Activated CD8-positive, alpha-beta memory T cell treated with anti-CD3 and anti-CD28 coated beads, Interleukin-2, amount 50 U/mL, for 48 hours (primary cell): Measurements from ENCODE around the gene PEX6.

Experiments
- DNase-seq: peaks from one replicate; pipeline ENCODE4 v3.0.0-alpha.2; 2020

The PEX6 gene

DNA sequence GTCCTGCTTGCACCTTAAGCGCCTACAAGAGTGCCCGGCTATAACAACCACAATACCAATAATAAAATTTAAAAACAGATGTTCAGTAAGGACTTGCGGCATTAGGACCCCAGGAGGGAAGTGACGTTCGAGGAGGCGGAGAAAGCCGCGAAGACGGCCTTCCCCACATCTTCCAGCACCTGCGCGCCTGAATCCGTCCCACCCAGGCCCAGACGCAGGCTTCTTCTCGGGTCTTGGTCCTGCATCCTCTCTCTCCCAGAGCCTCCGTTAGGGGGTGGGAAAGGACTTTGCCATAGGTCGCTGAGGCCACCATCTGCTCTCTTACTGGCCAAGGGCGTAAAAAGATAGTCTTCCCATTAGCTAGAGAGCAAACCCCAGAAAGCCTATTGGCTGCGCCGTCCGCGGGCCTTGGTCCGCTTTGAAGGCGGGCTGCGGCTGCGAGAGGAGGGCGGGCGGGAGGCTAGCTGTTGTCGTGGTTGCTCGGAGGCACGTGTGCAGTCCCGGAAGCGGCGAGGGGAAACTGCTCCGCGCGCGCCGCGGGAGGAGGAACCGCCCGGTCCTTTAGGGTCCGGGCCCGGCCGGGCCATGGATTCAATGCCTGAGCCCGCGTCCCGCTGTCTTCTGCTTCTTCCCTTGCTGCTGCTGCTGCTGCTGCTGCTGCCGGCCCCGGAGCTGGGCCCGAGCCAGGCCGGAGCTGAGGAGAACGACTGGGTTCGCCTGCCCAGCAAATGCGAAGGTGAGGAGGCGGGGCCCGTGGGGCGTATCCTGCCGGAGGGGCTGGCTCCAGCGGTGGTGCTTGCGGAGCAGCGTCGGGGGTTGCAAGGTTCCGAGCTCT lies 49.8 kb downstream of the PEX6 start, which contains the start of gene CNPY3:
CNPY3 (plus strand) TSS at position 495 of the 835 bp plus-strand sequence; CDS start at position 586, 91 bp downstream.
- peak; percentile 95 for DNase-seq

DNA sequence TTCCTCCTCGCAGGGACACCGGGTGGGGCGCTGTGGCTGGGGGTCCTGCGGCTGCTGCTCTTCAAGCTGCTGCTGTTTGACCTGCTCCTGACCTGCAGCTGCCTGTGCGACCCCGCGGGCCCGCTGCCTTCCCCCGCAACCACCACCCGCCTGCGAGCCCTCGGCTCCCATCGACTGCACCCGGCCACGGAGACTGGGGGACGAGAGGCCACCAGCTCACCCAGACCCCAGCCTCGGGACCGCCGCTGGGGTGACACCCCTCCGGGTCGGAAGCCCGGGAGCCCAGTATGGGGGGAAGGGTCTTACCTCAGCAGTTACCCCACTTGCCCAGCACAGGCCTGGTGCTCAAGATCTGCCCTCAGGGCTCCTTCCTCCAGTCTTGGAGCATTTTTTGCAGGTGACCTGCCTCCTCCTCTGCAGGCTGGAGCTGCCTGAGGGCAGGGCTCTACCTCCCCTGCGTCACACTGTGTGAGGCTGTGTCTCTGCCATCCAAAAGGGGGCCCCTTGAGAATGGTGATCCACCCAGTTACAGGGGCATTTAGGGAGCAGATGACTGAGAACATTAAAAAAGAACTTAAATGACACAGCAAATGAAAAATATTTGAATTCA lies 53.6 kb downstream of the PEX6 start:
- no peak for DNase-seq

DNA sequence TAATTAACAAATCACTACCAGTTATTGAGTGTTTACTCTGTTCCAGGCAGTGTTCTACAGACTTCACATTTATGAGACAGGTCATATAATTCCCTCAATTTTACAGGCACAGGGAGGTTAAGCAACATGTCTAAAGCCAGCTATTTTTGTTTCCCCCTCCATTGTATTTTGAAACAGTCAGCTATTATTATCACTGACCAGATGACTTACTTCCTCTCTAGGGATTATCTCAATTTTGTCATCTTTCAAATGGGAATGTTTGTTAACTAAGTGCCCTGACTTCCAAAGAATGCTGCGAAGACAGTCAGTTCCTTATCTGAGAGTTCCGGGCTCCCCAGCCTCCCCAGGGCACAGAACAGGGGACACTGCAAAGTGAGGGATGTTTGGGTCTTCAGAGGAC lies 55.3 kb downstream of the PEX6 start:
- no peak for DNase-seq

DNA sequence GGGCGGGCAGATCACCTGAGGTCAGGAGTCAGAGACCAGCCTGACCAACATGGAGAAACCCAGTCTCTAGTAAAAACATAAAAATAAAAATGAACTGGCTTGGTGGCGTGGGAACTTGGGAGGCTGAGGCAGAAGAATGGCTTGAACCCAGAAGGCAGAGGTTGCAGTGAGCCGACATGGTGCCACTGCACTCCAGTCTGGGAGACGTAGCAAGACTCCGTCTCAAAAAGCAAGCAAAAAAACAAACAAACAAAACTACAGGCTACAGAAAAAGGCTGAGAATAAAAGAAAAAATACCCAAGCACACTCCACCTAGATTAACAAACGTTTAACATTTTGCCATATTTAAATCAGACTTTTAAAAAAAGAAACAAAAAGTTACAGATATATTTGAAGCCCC lies 57.2 kb downstream of the PEX6 start:
- no peak for DNase-seq

DNA sequence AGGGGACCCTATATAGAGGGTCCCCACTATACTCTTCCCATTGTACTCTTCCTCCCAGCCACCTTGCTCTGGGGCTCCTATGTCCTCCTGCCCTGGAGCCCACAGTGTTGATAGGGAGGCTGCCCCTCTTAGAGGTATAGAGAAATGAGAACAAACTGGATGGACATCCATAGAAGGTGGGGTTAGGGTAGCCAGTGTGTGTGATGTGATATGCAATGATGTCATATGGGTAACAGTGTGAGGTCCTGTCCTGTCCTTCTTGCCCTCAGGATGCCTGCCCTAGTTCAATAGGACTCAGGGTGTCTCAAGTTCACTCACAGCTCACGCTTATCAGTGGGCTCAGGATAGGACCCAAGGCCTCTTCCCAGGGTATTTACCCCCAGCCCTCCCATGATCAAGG lies 62.7 kb downstream of the PEX6 start:
- no peak for DNase-seq

DNA sequence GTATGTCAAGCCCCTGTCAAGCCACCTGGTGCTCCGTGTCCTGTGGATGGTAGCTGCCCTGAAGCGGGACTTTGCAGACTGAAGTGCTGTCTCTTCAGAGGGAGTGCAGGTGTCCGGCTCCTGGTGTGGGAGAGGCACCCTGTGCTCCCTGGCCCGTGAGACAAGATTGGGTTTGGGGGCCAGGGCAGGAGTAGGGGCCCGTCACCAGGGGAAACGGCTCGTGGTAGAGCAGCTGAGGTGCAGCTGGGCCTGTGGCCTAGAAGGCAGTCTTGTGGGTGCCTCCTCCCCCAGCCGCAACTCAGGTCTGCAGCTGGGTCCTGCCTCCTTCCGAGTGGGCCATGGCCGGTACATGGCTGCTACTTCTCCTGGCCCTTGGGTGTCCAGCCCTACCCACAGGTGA lies 63.2 kb downstream of the PEX6 start, which contains the start of gene PTCRA:
PTCRA (plus strand) TSS at position 322 of the 400 bp plus-strand sequence; CDS start at position 339, 17 bp downstream.
- no peak for DNase-seq

DNA sequence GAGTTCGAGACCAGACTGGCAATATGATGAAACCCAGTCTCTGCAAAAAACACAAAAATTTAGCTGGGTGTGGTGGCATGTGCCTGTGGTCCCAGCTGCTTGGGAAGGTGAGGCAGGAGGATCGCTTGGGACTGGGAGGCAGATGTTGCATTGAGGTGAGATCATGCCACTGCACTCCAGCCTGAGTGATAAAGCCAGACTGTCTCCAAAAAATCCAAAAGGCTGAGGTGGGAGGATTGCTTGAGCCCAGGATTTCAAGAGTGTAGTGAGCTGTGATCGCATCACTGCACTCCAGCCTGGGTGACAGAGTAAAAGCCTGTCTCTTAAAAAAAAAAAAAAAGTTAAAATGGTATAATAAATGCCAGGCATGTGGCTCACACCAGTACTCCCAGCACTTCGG lies 64.4 kb downstream of the PEX6 start:
- DNase-seq, result no peak
